Fibroblast of lung (primary cell): ENCODE results near the gene PPP1R13B. TPM values are rescaled to one million over a fixed set of nuclear protein-coding genes. Genes with fewer than 3 reads are reported as not detected.

Source experiments
- DNase-seq, 2 donors: peaks; one replicate each; pipeline versions ENCODE4 v3.0.0 to v3.0.0-alpha.2; 2010; ENCODE audit warnings: low read depth in 2 of 2
- H2AFZ ChIP-seq: 2 replicates; pipeline ENCODE4 v1.5.1; 2012; ENCODE audit warnings: low read length, control low read depth, inconsistent platforms
- H3K27ac ChIP-seq: 2 replicates; pipeline ENCODE4 v1.5.1; 2011; ENCODE audit warnings: low read length, control low read depth; ENCODE audit not compliant: insufficient read depth
- H3K27me3 ChIP-seq: 2 replicates; pipeline ENCODE4 v1.5.1; 2011; ENCODE audit warnings: mild to moderate bottlenecking, low read length; ENCODE audit not compliant: control insufficient read depth, insufficient read depth
- H3K36me3 ChIP-seq: 2 replicates; pipeline ENCODE4 v1.5.1; 2011; ENCODE audit warnings: low read length; ENCODE audit not compliant: control insufficient read depth, insufficient read depth
- H3K4me1 ChIP-seq: 2 replicates; pipeline ENCODE4 v1.5.1; 2011; ENCODE audit warnings: low read length; ENCODE audit not compliant: control insufficient read depth, insufficient read depth; ENCODE audit errors: extremely low read depth
- H3K4me2 ChIP-seq: 2 replicates; pipeline ENCODE4 v1.5.1; 2011; ENCODE audit warnings: low read length, control low read depth; ENCODE audit not compliant: insufficient read depth; ENCODE audit errors: extremely low read depth
- H3K4me3 ChIP-seq, 4 experiments: fragments of 200-600 bp in 1 of 4; sonication (generic) in 1 of 4; replicated peaks in 1 of 4; 2 replicates each; pipeline ENCODE4 v1.5.1; 2011 to 2016; ENCODE audit warnings: low read length in 4 of 4, low read depth in 3 of 4, mild to moderate bottlenecking in 3 of 4, control low read depth in 2 of 4, inconsistent platforms in 1 of 4, mixed read lengths in 1 of 4; ENCODE audit not compliant: insufficient read depth in 1 of 4; ENCODE audit errors: control extremely low read depth in 1 of 4
- H3K79me2 ChIP-seq: 2 replicates; pipeline ENCODE4 v1.5.1; 2012; ENCODE audit warnings: mild to moderate bottlenecking, low read length, inconsistent platforms; ENCODE audit not compliant: control insufficient read depth, insufficient read depth
- H3K9ac ChIP-seq: 2 replicates; pipeline ENCODE4 v1.5.1; 2011; ENCODE audit warnings: mild to moderate bottlenecking, low read length, control low read depth; ENCODE audit not compliant: insufficient read depth
- H3K9me3 ChIP-seq: 2 replicates; pipeline ENCODE4 v1.5.1; 2012; ENCODE audit warnings: low read depth, low read length; ENCODE audit not compliant: control insufficient read depth, insufficient read depth
- H4K20me1 ChIP-seq: 2 replicates; pipeline ENCODE4 v1.5.1; 2011; ENCODE audit warnings: low read length; ENCODE audit not compliant: control insufficient read depth, insufficient read depth; ENCODE audit errors: extremely low read depth
- EZH2 ChIP-seq: IDR thresholded peaks from 2 replicates; pipeline ENCODE4 v1.5.1; 2012; ENCODE audit warnings: low read length, control low read depth, mild to moderate bottlenecking; ENCODE audit errors: missing control alignments
- polyA plus RNA-seq, 2 donors: library from polyadenylated mRNA; depleted of rRNA in 1 of 2; stranded (reverse) in 1 of 2; unstranded in 1 of 2; fragments of >200 nt; gene quantifications; 2 replicates each; pipeline ENCODE4 v1.2.1, GENCODE V29; 2011 to 2012; ENCODE audit warnings: missing spikeins in 1 of 2
- total RNA-seq: library from RNA; depleted of rRNA; stranded (reverse); fragments of >200 nt; gene quantifications from 2 replicates; pipeline ENCODE4 v1.2.1, GENCODE V29; 2014
- TF ChIP-seq, protein P1 (sequence below), 2 donors: IDR thresholded peaks in 1 of 2; conservative IDR thresholded peaks in 1 of 2; 1 replicate in 1 of 2; 2 replicates in 1 of 2; pipeline ENCODE4 v1.5.1; 2011 to 2012; ENCODE audit warnings: low read length in 2 of 2, control low read depth in 1 of 2, inconsistent platforms in 1 of 2, low read depth in 1 of 2, mild to moderate bottlenecking in 1 of 2

The PPP1R13B gene
- total and polyA plus RNA-seq, 2 donors (not counting 1 experiment from before 2014, with no cell fraction given): 2.0 to 2.7 TPM

DNA sequence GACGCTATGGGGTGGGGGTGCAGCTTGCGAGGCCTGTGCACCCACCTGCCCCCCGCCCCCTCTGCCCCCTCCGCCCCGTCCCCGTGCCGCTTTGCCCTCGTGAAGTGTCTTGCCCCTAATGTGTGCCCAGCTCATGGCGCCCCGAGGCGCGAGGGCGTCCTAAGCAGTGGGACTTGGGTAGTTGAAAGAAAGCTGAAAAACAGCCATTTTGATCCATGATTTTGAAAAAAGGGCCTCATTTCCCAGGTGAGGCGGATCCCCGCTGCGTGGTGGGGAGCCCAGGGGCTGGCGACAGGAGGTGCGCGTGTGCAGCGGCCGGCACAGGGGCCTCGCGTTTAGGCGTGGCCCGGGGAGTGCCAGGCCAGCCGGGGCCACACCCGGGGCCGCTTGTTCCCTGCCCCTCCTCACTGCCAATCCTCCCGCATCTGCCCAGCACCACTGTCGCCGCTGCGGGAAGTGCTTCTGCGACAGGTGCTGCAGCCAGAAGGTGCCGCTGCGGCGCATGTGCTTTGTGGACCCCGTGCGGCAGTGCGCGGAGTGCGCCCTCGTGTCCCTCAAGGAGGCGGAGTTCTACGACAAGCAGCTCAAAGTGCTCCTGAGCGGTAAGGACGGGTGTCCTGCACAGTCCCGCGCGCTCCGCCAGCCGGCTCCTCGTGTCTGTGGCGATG, 119.9 kb downstream of the PPP1R13B start:
- Histone ChIP-seq H4K20me1 (no peaks in the 10 kb centered on the region), H3K79me2 (peaks cover 23% of the 10 kb centered on the region)

DNA sequence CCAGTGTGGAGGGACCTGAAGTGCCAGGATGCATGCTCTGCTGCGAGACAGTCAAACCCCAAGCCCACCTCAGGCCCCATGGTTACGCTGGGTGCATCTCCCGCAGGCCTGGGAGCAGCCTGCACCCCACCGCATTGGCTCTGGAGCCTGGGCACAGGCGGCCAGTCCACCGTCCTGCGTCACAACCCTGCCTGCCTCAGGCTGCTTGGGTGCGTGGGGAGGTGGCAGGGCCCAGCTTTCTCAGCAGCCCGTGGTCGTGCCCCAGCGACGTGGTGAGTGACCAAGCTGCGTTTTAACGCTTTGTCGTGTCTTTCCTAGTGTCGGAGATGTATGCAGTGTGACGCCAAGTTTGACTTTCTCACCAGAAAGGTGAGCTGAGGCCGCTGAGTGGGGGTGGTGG, 120.9 kb downstream of the PPP1R13B start:
- H3K9ac ChIP-seq: no peak overlapping the region
- no peaks in the 10 kb centered on the region for H3K27me3 ChIP-seq
- H3K4me3 ChIP-seq: no peak overlapping the region
- no peaks in the 10 kb centered on the region for H4K20me1 ChIP-seq
- no peak overlapping the region for H2AFZ ChIP-seq
- H3K36me3 ChIP-seq: peaks cover 11% of the 10 kb centered on the region
- H3K9me3 ChIP-seq: no peaks in the 10 kb centered on the region
- no peak for DNase-seq
- H3K4me2 ChIP-seq: no peak overlapping the region
- H3K27ac ChIP-seq: no peak overlapping the region
- H3K79me2 ChIP-seq: peaks cover 28% of the 10 kb centered on the region
- H3K4me1 ChIP-seq: peaks cover 4% of the 10 kb centered on the region
- TF ChIP-seq EZH2: no peak
- TF ChIP-seq, protein P1, sequence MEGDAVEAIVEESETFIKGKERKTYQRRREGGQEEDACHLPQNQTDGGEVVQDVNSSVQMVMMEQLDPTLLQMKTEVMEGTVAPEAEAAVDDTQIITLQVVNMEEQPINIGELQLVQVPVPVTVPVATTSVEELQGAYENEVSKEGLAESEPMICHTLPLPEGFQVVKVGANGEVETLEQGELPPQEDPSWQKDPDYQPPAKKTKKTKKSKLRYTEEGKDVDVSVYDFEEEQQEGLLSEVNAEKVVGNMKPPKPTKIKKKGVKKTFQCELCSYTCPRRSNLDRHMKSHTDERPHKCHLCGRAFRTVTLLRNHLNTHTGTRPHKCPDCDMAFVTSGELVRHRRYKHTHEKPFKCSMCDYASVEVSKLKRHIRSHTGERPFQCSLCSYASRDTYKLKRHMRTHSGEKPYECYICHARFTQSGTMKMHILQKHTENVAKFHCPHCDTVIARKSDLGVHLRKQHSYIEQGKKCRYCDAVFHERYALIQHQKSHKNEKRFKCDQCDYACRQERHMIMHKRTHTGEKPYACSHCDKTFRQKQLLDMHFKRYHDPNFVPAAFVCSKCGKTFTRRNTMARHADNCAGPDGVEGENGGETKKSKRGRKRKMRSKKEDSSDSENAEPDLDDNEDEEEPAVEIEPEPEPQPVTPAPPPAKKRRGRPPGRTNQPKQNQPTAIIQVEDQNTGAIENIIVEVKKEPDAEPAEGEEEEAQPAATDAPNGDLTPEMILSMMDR (conservative IDR thresholded peaks at IDR 0.05 in 1 of 2, IDR thresholded peaks at IDR 0.05 in 1 of 2; ENCODE audit: low read depth in 1 of 2, low read length in 2 of 2): no peak

More for the DNA sequence above, 119.9 kb downstream of the PPP1R13B start:
- Histone ChIP-seq H3K36me3 (peaks cover 12% of the 10 kb centered on the region), H3K9me3 (no peaks in the 10 kb centered on the region), H3K4me2 (no peak overlapping the region), H3K4me1 (peaks cover 4% of the 10 kb centered on the region), H2AFZ (no peak overlapping the region), H3K27ac (no peak overlapping the region), H3K9ac (no peak overlapping the region), H3K27me3 (no peaks in the 10 kb centered on the region), H3K4me3 (no peak overlapping the region)
- TF ChIP-seq, protein P1 (conservative IDR thresholded peaks at IDR 0.05 in 1 of 2, IDR thresholded peaks at IDR 0.05 in 1 of 2; ENCODE audit: low read depth in 1 of 2, low read length in 2 of 2): no peak
- no peak for TF ChIP-seq EZH2
- no peak for DNase-seq

DNA sequence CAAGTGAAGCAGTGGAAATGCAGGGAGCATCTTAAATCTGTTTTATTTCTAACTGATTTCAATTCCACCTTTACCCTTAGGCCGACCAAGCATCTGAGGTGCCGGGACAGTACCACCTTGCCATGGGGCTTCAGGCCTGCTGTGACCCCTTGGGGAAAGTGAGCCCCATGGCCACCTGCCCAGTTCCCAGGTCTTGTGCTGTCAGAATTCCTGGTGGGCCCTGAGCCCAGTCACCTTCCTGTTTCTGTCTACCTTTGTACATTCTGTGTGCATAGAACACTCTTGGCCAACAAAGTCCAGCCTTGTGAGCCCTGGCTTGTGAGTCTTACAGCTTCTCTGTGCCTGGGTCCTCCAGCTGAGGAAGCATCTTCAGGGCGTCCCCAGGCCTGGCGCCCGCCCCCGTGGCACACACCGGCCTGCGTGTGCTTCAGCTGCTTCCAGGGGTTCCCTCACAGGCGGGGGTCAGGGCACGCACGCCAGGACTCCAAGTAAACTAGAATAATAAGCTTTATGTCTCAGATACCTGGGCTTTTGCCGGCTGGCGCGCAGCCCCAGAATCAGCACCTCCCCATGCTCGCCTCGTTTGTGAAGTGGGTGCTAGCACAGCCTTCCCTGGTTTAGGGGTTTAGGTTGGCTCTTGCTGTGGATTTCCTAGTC, 121.5 kb downstream of the PPP1R13B start:
- H3K4me1 ChIP-seq: peaks cover 4% of the 10 kb centered on the region
- no peaks in the 10 kb centered on the region for H3K9me3 ChIP-seq
- no peak overlapping the region for H3K27ac ChIP-seq
- H3K27me3 ChIP-seq: no peaks in the 10 kb centered on the region
- peaks cover 11% of the 10 kb centered on the region for H3K36me3 ChIP-seq
- no peaks in the 10 kb centered on the region for H4K20me1 ChIP-seq
- no peak for TF ChIP-seq EZH2
- TF ChIP-seq, protein P1 (conservative IDR thresholded peaks at IDR 0.05 in 1 of 2, IDR thresholded peaks at IDR 0.05 in 1 of 2; ENCODE audit: low read depth in 1 of 2, low read length in 2 of 2): no peak
- H3K4me2 ChIP-seq: no peak overlapping the region
- no peak overlapping the region for H2AFZ ChIP-seq
- H3K9ac ChIP-seq: no peak overlapping the region
- no peak overlapping the region for H3K4me3 ChIP-seq
- no peak for DNase-seq
- peaks cover 34% of the 10 kb centered on the region for H3K79me2 ChIP-seq
